Measurements from ENCODE around the gene LRRC71.

Gene LRRC71

GRCh38 chr1:156885314-156885713, 35.1 kb upstream of the LRRC71 start:
- H3K9me3 ChIP-seq (ENCODE audit: control insufficient read depth, insufficient read depth, low read length): no peaks in the 10 kb centered on the region
- no peaks in the 10 kb centered on the region for H3K36me3 ChIP-seq (ENCODE audit: insufficient read depth, low read length)
- H3K4me1 ChIP-seq (ENCODE audit: insufficient read depth, low read length): peaks cover 29% of the 10 kb centered on the region
- no peak overlapping the region for H3K9ac ChIP-seq (ENCODE audit: low read depth, low read length)

GRCh38 chr1:156885880-156886355, 34.5 kb upstream of the LRRC71 start:
- no peaks in the 10 kb centered on the region for H3K36me3 ChIP-seq (ENCODE audit: insufficient read depth, low read length)
- H3K4me1 ChIP-seq (ENCODE audit: insufficient read depth, low read length): peaks cover 29% of the 10 kb centered on the region
- H3K9me3 ChIP-seq (ENCODE audit: control insufficient read depth, insufficient read depth, low read length): no peaks in the 10 kb centered on the region
- H3K9ac ChIP-seq (ENCODE audit: low read depth, low read length): no peak overlapping the region

- Histone ChIP-seq H3K4me1 (ENCODE audit: insufficient read depth, low read length) (peaks cover 29% of the 10 kb centered on the region), H3K9ac (ENCODE audit: low read depth, low read length) (no peak overlapping the region), H3K36me3 (ENCODE audit: insufficient read depth, low read length) (no peaks in the 10 kb centered on the region), H3K9me3 (ENCODE audit: control insufficient read depth, insufficient read depth, low read length) (no peaks in the 10 kb centered on the region)
Measured at GRCh38 chr1:156886583-156887281, 33.7 kb upstream of the LRRC71 start.

GRCh38 chr1:156887317-156887716, 33.1 kb upstream of the LRRC71 start:
- no peaks in the 10 kb centered on the region for H3K36me3 ChIP-seq (ENCODE audit: insufficient read depth, low read length)
- H3K9me3 ChIP-seq (ENCODE audit: control insufficient read depth, insufficient read depth, low read length): no peaks in the 10 kb centered on the region
- H3K4me1 ChIP-seq (ENCODE audit: insufficient read depth, low read length): peaks cover 29% of the 10 kb centered on the region
- no peak overlapping the region for H3K9ac ChIP-seq (ENCODE audit: low read depth, low read length)

- H3K36me3 ChIP-seq (ENCODE audit: insufficient read depth, low read length): no peaks in the 10 kb centered on the region
- no peaks in the 10 kb centered on the region for H3K9me3 ChIP-seq (ENCODE audit: control insufficient read depth, insufficient read depth, low read length)
- peaks cover 29% of the 10 kb centered on the region for H3K4me1 ChIP-seq (ENCODE audit: insufficient read depth, low read length)
- H3K9ac ChIP-seq (ENCODE audit: low read depth, low read length): no peak overlapping the region
Measured at GRCh38 chr1:156887734-156888133, 32.7 kb upstream of the LRRC71 start.

GRCh38 chr1:156889802-156890580, 30.4 kb upstream of the LRRC71 start:
- H3K9me3 ChIP-seq (ENCODE audit: control insufficient read depth, insufficient read depth, low read length): no peaks in the 10 kb centered on the region
- H3K36me3 ChIP-seq (ENCODE audit: insufficient read depth, low read length): no peaks in the 10 kb centered on the region
- no peak overlapping the region for H3K9ac ChIP-seq (ENCODE audit: low read depth, low read length)
- H3K4me1 ChIP-seq (ENCODE audit: insufficient read depth, low read length): peaks cover 20% of the 10 kb centered on the region

GRCh38 chr1:156892190-156893047, 28.0 kb upstream of the LRRC71 start:
- no peaks in the 10 kb centered on the region for H3K36me3 ChIP-seq (ENCODE audit: insufficient read depth, low read length)
- no peaks in the 10 kb centered on the region for H3K9me3 ChIP-seq (ENCODE audit: control insufficient read depth, insufficient read depth, low read length)
- H3K9ac ChIP-seq (ENCODE audit: low read depth, low read length): peak overlapping the region; percentile 65; the same call in 1 of the 2 replicates
- peaks cover 14% of the 10 kb centered on the region for H3K4me1 ChIP-seq (ENCODE audit: insufficient read depth, low read length)

- Histone ChIP-seq H3K9ac (ENCODE audit: low read depth, low read length) (peak within 1 kb of the TSS; percentile 65; the same call in 1 of the 2 replicates), H3K36me3 (ENCODE audit: insufficient read depth, low read length) (no peaks in the 10 kb centered on the region), H3K4me1 (ENCODE audit: insufficient read depth, low read length) (peaks cover 23% of the 10 kb centered on the region), H3K9me3 (ENCODE audit: control insufficient read depth, insufficient read depth, low read length) (no peaks in the 10 kb centered on the region)
Measured at GRCh38 chr1:156893048-156893953, 27.1 kb upstream of the LRRC71 start, which contains the start of gene PEAR1. TSS of gene PEAR1 (plus strand) at chr1:156893718. CDS start at chr1:156903927, 10,209 bp downstream.

- H3K9ac ChIP-seq (ENCODE audit: low read depth, low read length): peak overlapping the region; percentile 65; the same call in 1 of the 2 replicates
- no peaks in the 10 kb centered on the region for H3K9me3 ChIP-seq (ENCODE audit: control insufficient read depth, insufficient read depth, low read length)
- peaks cover 30% of the 10 kb centered on the region for H3K4me1 ChIP-seq (ENCODE audit: insufficient read depth, low read length)
- no peaks in the 10 kb centered on the region for H3K36me3 ChIP-seq (ENCODE audit: insufficient read depth, low read length)
Measured at GRCh38 chr1:156894001-156894400, 26.4 kb upstream of the LRRC71 start.

- Histone ChIP-seq H3K4me1 (ENCODE audit: insufficient read depth, low read length) (peaks cover 32% of the 10 kb centered on the region), H3K36me3 (ENCODE audit: insufficient read depth, low read length) (no peaks in the 10 kb centered on the region), H3K9me3 (ENCODE audit: control insufficient read depth, insufficient read depth, low read length) (no peaks in the 10 kb centered on the region), H3K9ac (ENCODE audit: low read depth, low read length) (no peak overlapping the region; the same call in 1 of the 2 replicates)
Measured at GRCh38 chr1:156894711-156895454, 25.5 kb upstream of the LRRC71 start.

GRCh38 chr1:156895455-156895812, 25.0 kb upstream of the LRRC71 start:
- H3K9ac ChIP-seq (ENCODE audit: low read depth, low read length): no peak overlapping the region
- H3K9me3 ChIP-seq (ENCODE audit: control insufficient read depth, insufficient read depth, low read length): no peaks in the 10 kb centered on the region
- H3K4me1 ChIP-seq (ENCODE audit: insufficient read depth, low read length): peaks cover 32% of the 10 kb centered on the region
- H3K36me3 ChIP-seq (ENCODE audit: insufficient read depth, low read length): no peaks in the 10 kb centered on the region

GRCh38 chr1:156895927-156896326, 24.5 kb upstream of the LRRC71 start:
- Histone ChIP-seq H3K9ac (ENCODE audit: low read depth, low read length) (no peak overlapping the region), H3K9me3 (ENCODE audit: control insufficient read depth, insufficient read depth, low read length) (no peaks in the 10 kb centered on the region), H3K36me3 (ENCODE audit: insufficient read depth, low read length) (no peaks in the 10 kb centered on the region), H3K4me1 (ENCODE audit: insufficient read depth, low read length) (peaks cover 32% of the 10 kb centered on the region)

GRCh38 chr1:156896490-156897033, 23.9 kb upstream of the LRRC71 start:
- Histone ChIP-seq H3K9me3 (ENCODE audit: control insufficient read depth, insufficient read depth, low read length) (no peaks in the 10 kb centered on the region), H3K36me3 (ENCODE audit: insufficient read depth, low read length) (no peaks in the 10 kb centered on the region), H3K9ac (ENCODE audit: low read depth, low read length) (no peak overlapping the region), H3K4me1 (ENCODE audit: insufficient read depth, low read length) (peaks cover 32% of the 10 kb centered on the region)

Measured in ES-I3 (cell line).